H9 (cell line): ENCODE data around the gene ITLN1. TPM values are rescaled to one million over a fixed set of nuclear protein-coding genes. Genes with fewer than 3 reads are reported as not detected.
A peak's percentile ranks its signal among the peaks of the same experiment; 100 is the strongest.

ENCODE experiments used
- DNase-seq: peaks from one replicate; pipeline ENCODE4 v3.0.0-alpha.2; 2017
- H2AFZ ChIP-seq: one replicate; pipeline ENCODE4 v1.6.1; 2013; ENCODE audit warnings: mild to moderate bottlenecking, low read length, control low read depth, moderate library complexity
- H2AK5ac ChIP-seq: 2 replicates; pipeline ENCODE4 v1.6.1; 2013; ENCODE audit warnings: low read length, control low read depth, mixed read lengths; ENCODE audit not compliant: insufficient read length
- H2BK120ac ChIP-seq: one replicate; pipeline ENCODE4 v1.6.1; 2013; ENCODE audit warnings: low read depth, mild to moderate bottlenecking, low read length, control low read depth, inconsistent platforms; ENCODE audit not compliant: poor library complexity, severe bottlenecking
- H2BK12ac ChIP-seq: 2 replicates; pipeline ENCODE4 v1.6.1; 2013; ENCODE audit warnings: low read length, control low read depth, mixed read lengths, low read depth; ENCODE audit not compliant: insufficient read length
- H2BK15ac ChIP-seq: 2 replicates; pipeline ENCODE4 v1.6.1; 2013; ENCODE audit warnings: low read depth, low read length, control low read depth
- H2BK20ac ChIP-seq: one replicate; pipeline ENCODE4 v1.6.1; 2013; ENCODE audit warnings: low read depth, mild to moderate bottlenecking, low read length, control low read depth, inconsistent platforms; ENCODE audit not compliant: poor library complexity, severe bottlenecking
- H2BK5ac ChIP-seq: 2 replicates; pipeline ENCODE4 v1.6.1; 2013; ENCODE audit warnings: low read length, control low read depth, mixed read lengths; ENCODE audit not compliant: insufficient read length
- H3K14ac ChIP-seq: 2 replicates; pipeline ENCODE4 v1.6.1; 2013; ENCODE audit warnings: low read length, control low read depth; ENCODE audit not compliant: insufficient read depth
- H3K18ac ChIP-seq: 2 replicates; pipeline ENCODE4 v1.6.1; 2013; ENCODE audit warnings: low read depth, mild to moderate bottlenecking, mixed read lengths, low read length, control low read depth; ENCODE audit not compliant: insufficient read length
- H3K23ac ChIP-seq: 2 replicates; pipeline ENCODE4 v1.6.1; 2013; ENCODE audit warnings: low read length, control low read depth, mixed read lengths, low read depth; ENCODE audit not compliant: insufficient read length
- H3K23me2 ChIP-seq: 2 replicates; pipeline ENCODE4 v1.6.1; 2013; ENCODE audit warnings: low read depth, mild to moderate bottlenecking, mixed read lengths, low read length, control low read depth; ENCODE audit not compliant: insufficient read length, poor library complexity, severe bottlenecking
- H3K27ac ChIP-seq: 2 replicates; pipeline ENCODE4 v1.5.1; 2013; ENCODE audit warnings: low read length, control low read depth, mixed read lengths, low read depth; ENCODE audit not compliant: insufficient read length
- H3K27me3 ChIP-seq: 2 replicates; pipeline ENCODE4 v1.6.1; 2013; ENCODE audit warnings: low read length, control low read depth, inconsistent platforms; ENCODE audit not compliant: insufficient read depth
- H3K4ac ChIP-seq: 2 replicates; pipeline ENCODE4 v1.6.1; 2013; ENCODE audit warnings: low read depth, mild to moderate bottlenecking, control low read depth, inconsistent platforms, low read length, moderate library complexity
- H3K4me1 ChIP-seq: 2 replicates; pipeline ENCODE4 v1.6.1; 2013; ENCODE audit warnings: low read length, control low read depth, inconsistent platforms; ENCODE audit not compliant: insufficient read depth
- H3K4me2 ChIP-seq: 2 replicates; pipeline ENCODE4 v1.6.1; 2013; ENCODE audit warnings: low read length, control low read depth, mixed read lengths; ENCODE audit not compliant: insufficient read length, insufficient read depth
- H3K56ac ChIP-seq: 2 replicates; pipeline ENCODE4 v1.6.1; 2013; ENCODE audit warnings: low read depth, mild to moderate bottlenecking, mixed read lengths, low read length, control low read depth; ENCODE audit not compliant: insufficient read length
- H3K79me1 ChIP-seq: 2 replicates; pipeline ENCODE4 v1.6.1; 2013; ENCODE audit warnings: low read depth, mild to moderate bottlenecking, moderate library complexity, low read length, control low read depth, inconsistent platforms; ENCODE audit not compliant: insufficient read depth, poor library complexity, severe bottlenecking
- H3K79me2 ChIP-seq: 2 replicates; pipeline ENCODE4 v1.6.1; 2013; ENCODE audit warnings: low read length, control low read depth, inconsistent platforms; ENCODE audit not compliant: insufficient read depth
- H3K9ac ChIP-seq: 2 replicates; pipeline ENCODE4 v1.6.1; 2013; ENCODE audit warnings: low read length, control low read depth, mixed read lengths; ENCODE audit not compliant: insufficient read length; ENCODE audit errors: extremely low read depth
- H3K9me3 ChIP-seq: one replicate; pipeline ENCODE4 v1.6.1; 2013; ENCODE audit warnings: low read depth, low read length, inconsistent platforms; ENCODE audit not compliant: control insufficient read depth
- H3T11ph ChIP-seq: one replicate; pipeline ENCODE4 v1.6.1; 2013; ENCODE audit warnings: mild to moderate bottlenecking, low read length, control low read depth, inconsistent platforms
- H4K20me1 ChIP-seq: one replicate; pipeline ENCODE4 v1.6.1; 2013; ENCODE audit not compliant: control insufficient read depth, insufficient read length, insufficient read depth
- H4K5ac ChIP-seq: 2 replicates; pipeline ENCODE4 v1.6.1; 2013; ENCODE audit warnings: low read depth, mild to moderate bottlenecking, mixed read lengths, low read length, control low read depth; ENCODE audit not compliant: insufficient read length
- H4K8ac ChIP-seq: replicated peaks from 2 replicates; pipeline ENCODE4 v1.6.1; 2013; ENCODE audit warnings: low read length, control low read depth, mixed read lengths, low read depth; ENCODE audit not compliant: insufficient read length
- H4K91ac ChIP-seq: 2 replicates; pipeline ENCODE4 v1.6.1; 2013; ENCODE audit warnings: low read depth, mild to moderate bottlenecking, moderate library complexity, mixed read lengths, low read length, control low read depth; ENCODE audit not compliant: insufficient read length
- H3K27ac Mint-ChIP-seq, 3 experiments: 2 replicates in 2 of 3; 3 replicates in 1 of 3; pipeline ENCODE4 v1.8.0; 2020 to 2021; ENCODE audit warnings: mixed read lengths in 3 of 3, mild to moderate bottlenecking in 1 of 3, moderate library complexity in 1 of 3
- H3K27me3 Mint-ChIP-seq: 2 replicates; pipeline ENCODE4 v1.8.0; 2021; ENCODE audit warnings: low read depth, mild to moderate bottlenecking, moderate library complexity, mixed read lengths
- H3K36me3 Mint-ChIP-seq, 3 experiments: 2 replicates in 2 of 3; 3 replicates in 1 of 3; pipeline ENCODE4 v1.8.0; 2020 to 2021; ENCODE audit warnings: low read depth in 3 of 3, mixed read lengths in 3 of 3; ENCODE audit not compliant: insufficient read depth in 1 of 3
- H3K4me1 Mint-ChIP-seq, 2 experiments: 2 replicates each; pipeline ENCODE4 v1.8.0; 2020; ENCODE audit warnings: mixed read lengths in 2 of 2
- H3K4me3 Mint-ChIP-seq, 2 experiments: 2 replicates in 1 of 2; 3 replicates in 1 of 2; pipeline ENCODE4 v1.8.0; 2020 to 2021; ENCODE audit warnings: mild to moderate bottlenecking in 2 of 2, mixed read lengths in 2 of 2, moderate library complexity in 1 of 2
- H3K9me3 Mint-ChIP-seq, 2 experiments: 2 replicates in 1 of 2; 3 replicates in 1 of 2; pipeline ENCODE4 v1.8.0; 2020; ENCODE audit warnings: mild to moderate bottlenecking in 2 of 2, mixed read lengths in 2 of 2, moderate library complexity in 1 of 2
- CTCF ChIP-seq: fragments of 200-600 bp; sonication (generic); conservative IDR thresholded peaks from 3 replicates; pipeline ENCODE4 v1.8.0; 2021; ENCODE audit warnings: antibody characterized with exemption, mild to moderate bottlenecking
- WGBS: extraction: QIAGEN DNeasy Blood & Tissue Kit; methylation state at CpG from one replicate; pipeline ENCODE4 v1.1.7; 2013; ENCODE audit warnings: missing lambda C conversion rate, low lambda C conversion rate, mixed read lengths; ENCODE audit not compliant: insufficient read length; ENCODE audit errors: extremely low coverage; 5-methylcytosine and 5-hydroxymethylcytosine counted together
- total RNA-seq: library from RNA; stranded (reverse); gene quantifications from 2 replicates; pipeline ENCODE4 v1.2.1, GENCODE V29; 2021

Gene ITLN1
- total RNA-seq, 1 experiment from 2014 or later: not detected

- Histone ChIP-seq H3K14ac (no peak overlapping the region; the same call in 1 of the 2 replicates), H2BK20ac (no peak overlapping the region), H4K20me1 (no peaks in the 10 kb centered on the region), H3K4me2 (no peak overlapping the region), H3K4ac (no peak overlapping the region), H3K27ac (no peak overlapping the region), H3K9me3 (no peaks in the 10 kb centered on the region), H2BK12ac (no peak overlapping the region), H3K23me2 (no peaks in the 10 kb centered on the region), H3K27me3 (no peaks in the 10 kb centered on the region), H3K4me1 (no peaks in the 10 kb centered on the region), H3K79me1 (no peaks in the 10 kb centered on the region), H4K8ac (no peak overlapping the region), H3K56ac (no peak overlapping the region), H3T11ph (no peak overlapping the region), H2AK5ac (no peak overlapping the region), H2BK120ac (no peak overlapping the region), H3K9ac (no peak overlapping the region), H2AFZ (no peak overlapping the region), H3K79me2 (no peaks in the 10 kb centered on the region), H3K23ac (no peak overlapping the region), H3K18ac (no peak overlapping the region), H4K5ac (no peak overlapping the region), H4K91ac (no peak overlapping the region), H2BK15ac (no peak overlapping the region), H2BK5ac (no peak overlapping the region)
- Mint-ChIP-seq H3K36me3 (no peaks in the 10 kb centered on the region), H3K4me1 (0 out of 4 replicates have a peak, but pooled peaks cover 0 to 3% of the 10 kb centered on the region in 2 experiments), H3K4me3 (no peak overlapping the region), H3K27ac (peak overlapping the region in 1 of 3 experiments; percentile 1; a peak in 1 of 7 replicates), H3K9me3 (no peaks in the 10 kb centered on the region), H3K27me3 (peaks cover 1% of the 10 kb centered on the region; the same call in 1 of the 2 replicates)
- no peak for TF ChIP-seq CTCF
- no CpG with 5 or more reads among the region's 5 CpGs for WGBS
- DNase-seq: no peak
Observed at GRCh38 chr1:160860840-160861505, 24.0 kb downstream of the ITLN1 start.
